ENCODE measurements around the gene NUDT17. TPM values are rescaled to one million over a fixed set of nuclear protein-coding genes. Genes with fewer than 3 reads are reported as not detected.
"Not testable (repeated sequence)": the region's sequence is repeated elsewhere in the genome, so short reads cannot be mapped to it uniquely, and the experiment has no call there.

NUDT17 gene
- total and polyA plus RNA-seq, 3 experiments from 2014 or later: 1.6 to 2.8 (median 2.2) TPM

DNA sequence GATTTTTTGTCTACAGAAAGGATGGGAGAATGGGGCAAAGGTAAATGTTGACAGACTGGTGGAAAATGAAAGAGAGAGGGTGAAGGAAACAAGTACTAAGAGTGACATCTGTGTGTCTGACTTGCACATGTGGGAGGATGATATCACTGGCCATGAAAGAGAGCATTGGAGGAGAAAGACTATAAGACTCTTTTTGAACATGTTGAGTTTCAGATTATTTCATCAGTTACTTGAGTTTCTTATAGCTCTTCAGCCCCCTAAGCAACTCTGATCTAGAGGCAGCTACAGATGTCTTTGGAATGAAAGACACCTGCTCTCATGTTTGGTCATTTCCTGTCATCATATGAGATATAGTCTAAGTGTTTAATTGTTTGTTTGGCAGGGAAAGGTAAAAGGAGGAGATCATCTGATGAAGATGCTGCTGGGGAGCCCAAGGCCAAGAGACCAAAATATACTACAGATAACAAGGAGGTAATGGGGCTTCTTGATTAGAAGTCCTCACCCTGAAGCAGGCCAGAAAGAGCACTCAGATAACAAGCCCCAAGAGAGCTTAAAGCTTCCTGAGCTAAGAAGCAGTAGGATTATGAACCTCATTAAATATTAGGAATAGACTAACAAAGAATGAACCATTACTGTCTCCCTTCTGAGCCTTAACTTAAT lies 16.9 kb upstream of the NUDT17 start:
- peak overlapping the region in 1 of 7 donors; percentile 56 for H3K4me3 Mint-ChIP-seq
- H3K4me1 Mint-ChIP-seq: peaks cover 29 to 40% (median 31%) of the 10 kb centered on the region in 3 donors
- no peak overlapping the region for H3K27ac ChIP-seq (ENCODE audit: low read depth, low read length)
- no peaks in the 10 kb centered on the region for H3K9me3 Mint-ChIP-seq
- peaks cover 19 to 81% (median 27%) of the 10 kb centered on the region in 3 donors for H3K36me3 Mint-ChIP-seq
- no peaks in the 10 kb centered on the region for H3K27me3 Mint-ChIP-seq
- H3K4me3 ChIP-seq (ENCODE audit: low read length): no peak overlapping the region
- no peaks in the 10 kb centered on the region for H3K27me3 ChIP-seq (ENCODE audit: insufficient read depth, low read length, poor library complexity, severe bottlenecking)
- H3K4me1 ChIP-seq (ENCODE audit: insufficient read depth, low read length): peaks cover 21% of the 10 kb centered on the region
- POLR2A ChIA-PET: interaction anchor here (0.5 to 0.8 kb wide), 2 partner anchors 17 to 42 kb away, joined by 3 to 4 read pairs; partner anchors contain the start of gene NUDT17
- H3K9me3 ChIP-seq (ENCODE audit: low read length): no peaks in the 10 kb centered on the region
- H3K36me3 ChIP-seq (ENCODE audit: insufficient read depth, low read length): peaks cover 64% of the 10 kb centered on the region
- DNase-seq: no peak
- CTCF ChIA-PET: interaction anchor here (0.7 to 1.7 kb wide), 3 partner anchors 17 to 30 kb away, joined by 3 to 11 read pairs (median 3); partner anchors contain the start of genes NUDT17 and PIAS3
- peak overlapping the region in 4 of 8 donors; percentile 16 to 78 (median 50) for H3K27ac Mint-ChIP-seq

DNA sequence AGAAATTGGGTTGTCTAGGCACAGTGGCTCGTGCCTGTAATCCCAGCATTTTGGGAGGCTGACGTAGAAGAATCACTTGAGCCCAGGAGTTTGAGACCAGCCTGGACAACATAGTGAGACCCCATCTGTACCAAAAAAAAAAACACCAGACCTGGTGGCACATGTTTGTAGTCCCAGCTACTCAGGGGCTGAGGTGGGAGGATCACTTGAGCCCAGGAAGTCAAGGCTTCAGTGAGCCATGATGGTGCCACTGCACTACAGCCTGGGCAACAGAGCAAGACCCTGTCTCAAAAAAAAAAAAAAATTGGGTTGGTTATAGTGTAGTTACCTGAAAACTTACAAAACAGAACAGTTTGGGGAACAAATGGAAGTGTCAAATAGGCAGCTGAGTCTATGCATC lies 14.6 kb upstream of the NUDT17 start:
- DNase-seq; H3K27me3 ChIP-seq (ENCODE audit: insufficient read depth, low read length, poor library complexity, severe bottlenecking); H3K27ac ChIP-seq (ENCODE audit: low read depth, low read length); POLR2A ChIA-PET; H3K9me3 Mint-ChIP-seq; H3K27me3 Mint-ChIP-seq; H3K4me1 ChIP-seq (ENCODE audit: insufficient read depth, low read length); H3K4me3 ChIP-seq (ENCODE audit: low read length); H3K9me3 ChIP-seq (ENCODE audit: low read length); H3K4me3 Mint-ChIP-seq: not testable (repeated sequence)
- peaks cover 71% of the 10 kb centered on the region for H3K36me3 ChIP-seq (ENCODE audit: insufficient read depth, low read length)
- CTCF ChIA-PET: interaction anchor here (0.7 to 3.5 kb wide), 2 partner anchors 15 to 185 kb away, joined by 3 to 21 read pairs; partner anchors contain the start of gene NUDT17
- Mint-ChIP-seq H3K27ac (peak overlapping the region in 2 of 8 donors; percentile 12 to 36), H3K36me3 (peaks cover 19 to 84% (median 27%) of the 10 kb centered on the region in 3 donors), H3K4me1 (peaks cover 12 to 23% (median 13%) of the 10 kb centered on the region in 3 donors)

DNA sequence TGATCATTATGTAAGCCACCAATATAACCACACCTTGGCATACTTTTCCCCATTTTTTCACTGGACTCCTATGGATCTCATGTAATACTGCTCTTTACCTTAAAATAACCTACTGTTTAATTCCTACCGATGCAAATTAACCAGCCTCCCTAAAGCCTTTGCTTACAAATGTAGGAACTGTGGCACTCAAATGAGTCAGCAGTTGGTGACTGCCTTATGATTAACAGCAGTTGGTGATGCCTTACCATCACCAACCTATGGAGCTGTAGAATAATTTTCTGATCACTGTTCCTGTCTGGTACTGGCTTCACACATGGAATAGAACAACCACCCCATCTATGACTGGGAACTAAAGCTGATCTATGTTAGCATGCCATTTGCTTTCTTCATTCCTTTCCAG lies 7.8 kb upstream of the NUDT17 start:
- H3K4me3 ChIP-seq (ENCODE audit: low read length): no peak overlapping the region
- H3K27ac ChIP-seq (ENCODE audit: low read depth, low read length): no peak overlapping the region
- DNase-seq: no peak
- ChIA-PET POLR2A (no interaction called here), CTCF (no interaction called here)
- H3K4me3 Mint-ChIP-seq: no peak overlapping the region
- peaks cover 0 to 88% (median 24%) of the 10 kb centered on the region in 3 donors for H3K36me3 Mint-ChIP-seq
- peaks cover 64% of the 10 kb centered on the region for H3K36me3 ChIP-seq (ENCODE audit: insufficient read depth, low read length)
- no peaks in the 10 kb centered on the region for H3K4me1 Mint-ChIP-seq
- no peaks in the 10 kb centered on the region for H3K27me3 Mint-ChIP-seq
- no peaks in the 10 kb centered on the region for H3K9me3 Mint-ChIP-seq
- H3K27ac Mint-ChIP-seq: no peak overlapping the region
- no peaks in the 10 kb centered on the region for H3K9me3 ChIP-seq (ENCODE audit: low read length)
- H3K4me1 ChIP-seq (ENCODE audit: insufficient read depth, low read length): no peaks in the 10 kb centered on the region
- H3K27me3 ChIP-seq (ENCODE audit: insufficient read depth, low read length, poor library complexity, severe bottlenecking): no peaks in the 10 kb centered on the region

DNA sequence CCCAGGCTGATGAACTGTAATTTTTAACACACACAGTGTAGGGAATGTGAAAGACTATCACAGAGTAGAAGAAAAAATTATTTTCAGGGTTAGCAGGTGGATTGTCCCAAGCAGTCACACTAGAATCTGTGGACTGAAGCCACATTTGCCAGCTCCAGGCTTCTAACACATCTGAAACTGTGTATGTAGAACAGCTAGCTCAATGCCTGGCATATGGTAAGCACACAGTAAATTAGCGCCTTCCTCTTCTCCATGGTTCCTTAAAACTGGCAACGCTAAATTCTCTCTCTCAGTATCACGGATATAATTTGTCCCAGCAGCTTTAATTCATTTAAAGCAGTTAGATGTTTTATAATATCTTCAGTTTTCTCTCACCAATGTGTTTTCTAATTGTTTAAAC lies 2.4 kb upstream of the NUDT17 start:
- no peak overlapping the region for H3K27ac Mint-ChIP-seq
- CTCF ChIA-PET: interaction anchor here (1.4 to 2.7 kb wide), 2 partner anchors 29 to 166 kb away, joined by 4 to 16 read pairs; no protein-coding TSS in a partner anchor

DNA sequence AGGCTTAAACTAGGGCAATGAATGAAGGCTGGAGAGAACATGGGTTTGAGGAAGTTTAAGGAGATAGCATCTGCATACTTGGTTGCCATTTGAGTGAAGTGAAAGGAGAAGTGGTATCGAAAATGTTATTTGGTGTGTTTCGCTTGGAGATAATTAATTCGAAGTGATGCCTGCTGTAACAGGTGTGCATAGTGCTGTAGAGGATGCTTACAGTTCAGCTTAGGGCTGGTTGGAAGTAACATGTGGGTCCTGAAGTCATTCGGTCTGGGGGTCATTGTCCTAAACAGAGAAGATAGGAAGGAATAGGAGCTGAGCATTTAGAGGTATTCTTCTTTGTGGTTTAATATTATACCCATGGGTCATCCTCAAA lies 301 bp upstream of the NUDT17 start:
- Mint-ChIP-seq H3K36me3 (peaks cover 0 to 44% (median 14%) of the 10 kb centered on the region in 3 donors), H3K27ac (no peak overlapping the region), H3K4me1 (peaks cover 5 to 7% (median 6%) of the 10 kb centered on the region in 3 donors), H3K27me3 (no peaks in the 10 kb centered on the region), H3K9me3 (no peaks in the 10 kb centered on the region), H3K4me3 (no peak overlapping the region)
- Histone ChIP-seq H3K9me3 (ENCODE audit: low read length) (no peaks in the 10 kb centered on the region), H3K27ac (ENCODE audit: low read depth, low read length) (no peak overlapping the region), H3K4me3 (ENCODE audit: low read length) (peak overlapping the region; percentile 75), H3K27me3 (ENCODE audit: insufficient read depth, low read length, poor library complexity, severe bottlenecking) (no peaks in the 10 kb centered on the region), H3K4me1 (ENCODE audit: insufficient read depth, low read length) (peaks cover 10% of the 10 kb centered on the region), H3K36me3 (ENCODE audit: insufficient read depth, low read length) (peaks cover 17% of the 10 kb centered on the region)
- no peak for DNase-seq
- ChIA-PET CTCF (interaction anchor here (0.5 to 7.1 kb wide), 51 partner anchors 9 to 201 kb away, joined by 3 to 160 read pairs (median 7); partner anchors contain the start of genes ANKRD34A, ANKRD35, ITGA10 and LIX1L), POLR2A (interaction anchor here (0.6 to 5.4 kb wide), 13 partner anchors 13 to 193 kb away, joined by 3 to 44 read pairs (median 4); partner anchors contain the start of genes PIAS3 and RBM8A)

More for the DNA sequence above, 2.4 kb upstream of the NUDT17 start:
- POLR2A ChIA-PET: no interaction called here
- peaks cover 0 to 45% (median 14%) of the 10 kb centered on the region in 3 donors for H3K36me3 Mint-ChIP-seq
- Histone ChIP-seq H3K36me3 (ENCODE audit: insufficient read depth, low read length) (peaks cover 27% of the 10 kb centered on the region), H3K9me3 (ENCODE audit: low read length) (no peaks in the 10 kb centered on the region), H3K4me3 (ENCODE audit: low read length) (no peak overlapping the region), H3K4me1 (ENCODE audit: insufficient read depth, low read length) (peaks cover 10% of the 10 kb centered on the region), H3K27me3 (ENCODE audit: insufficient read depth, low read length, poor library complexity, severe bottlenecking) (no peaks in the 10 kb centered on the region), H3K27ac (ENCODE audit: low read depth, low read length) (no peak overlapping the region)
- H3K27me3 Mint-ChIP-seq: no peaks in the 10 kb centered on the region
- H3K4me3 Mint-ChIP-seq: no peak overlapping the region
- H3K4me1 Mint-ChIP-seq: peaks cover 5 to 7% (median 6%) of the 10 kb centered on the region in 3 donors
- DNase-seq: no peak
- H3K9me3 Mint-ChIP-seq: no peaks in the 10 kb centered on the region

DNA sequence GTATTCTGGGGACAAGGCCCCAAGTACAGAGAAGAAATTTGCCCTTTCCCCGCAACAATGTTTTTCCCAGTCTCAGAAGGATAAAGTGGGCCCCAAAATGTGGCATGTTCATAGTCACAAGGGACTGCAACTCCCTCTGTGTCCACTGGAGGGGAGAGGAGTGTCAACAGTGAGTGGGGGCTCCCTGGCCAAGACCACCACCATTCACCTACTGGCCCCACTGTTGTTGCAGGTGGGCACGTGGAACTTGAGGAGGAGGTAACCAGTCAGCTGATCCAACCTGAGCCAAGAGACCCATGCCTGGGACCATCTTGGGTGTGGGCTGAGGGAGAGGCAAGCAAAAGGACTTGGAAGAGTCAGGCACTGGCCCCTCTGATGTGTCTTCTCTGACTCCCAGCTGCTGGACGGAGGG lies 777 bp downstream of the NUDT17 start:
- Mint-ChIP-seq H3K4me1 (peaks cover 5 to 7% (median 6%) of the 10 kb centered on the region in 3 donors), H3K27ac (peak overlapping the region in 7 of 8 donors; percentile 51 to 89 (median 83)), H3K27me3 (no peaks in the 10 kb centered on the region), H3K36me3 (peaks cover 5 to 45% (median 21%) of the 10 kb centered on the region in 3 donors), H3K9me3 (no peaks in the 10 kb centered on the region), H3K4me3 (no peak overlapping the region)
- Histone ChIP-seq H3K9me3 (ENCODE audit: low read length) (no peaks in the 10 kb centered on the region), H3K4me1 (ENCODE audit: insufficient read depth, low read length) (peaks cover 10% of the 10 kb centered on the region), H3K36me3 (ENCODE audit: insufficient read depth, low read length) (peaks cover 15% of the 10 kb centered on the region), H3K27ac (ENCODE audit: low read depth, low read length) (peak overlapping the region; percentile 68), H3K27me3 (ENCODE audit: insufficient read depth, low read length, poor library complexity, severe bottlenecking) (no peaks in the 10 kb centered on the region), H3K4me3 (ENCODE audit: low read length) (peak overlapping the region; percentile 75)
- DNase-seq: peak in 3 of 5 donors; percentile 20 to 52 (median 34)
- POLR2A ChIA-PET: interaction anchor here (1.0 to 5.4 kb wide), 3 partner anchors 12 to 192 kb away, joined by 5 to 44 read pairs (median 6); partner anchors contain the start of gene PIAS3
- CTCF ChIA-PET: interaction anchor here (0.8 to 7.1 kb wide), 36 partner anchors 12 to 200 kb away, joined by 3 to 160 read pairs (median 10); partner anchors contain the start of genes ANKRD34A, ANKRD35, ITGA10 and LIX1L

DNA sequence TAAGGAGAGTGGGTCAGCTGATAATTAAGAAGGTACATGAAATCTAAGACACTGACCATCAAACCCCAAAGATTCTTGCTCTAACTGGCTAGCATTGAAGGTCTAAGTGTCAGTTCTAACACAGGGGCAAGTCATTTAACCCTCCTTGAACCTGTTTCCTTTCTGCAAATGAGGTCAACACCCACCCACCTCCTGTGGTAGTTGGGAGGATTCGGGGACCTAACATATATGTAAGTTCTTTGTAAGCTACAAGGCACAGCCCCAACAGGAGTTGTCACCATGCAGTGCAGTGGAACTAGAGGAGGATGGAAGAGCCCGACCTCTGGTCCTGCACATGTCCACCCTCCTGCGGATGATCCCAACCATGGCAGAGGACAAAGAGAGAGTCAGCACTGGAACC lies 2.4 kb downstream of the NUDT17 start:
- Mint-ChIP-seq H3K9me3 (no peaks in the 10 kb centered on the region), H3K4me1 (peaks cover 5 to 7% (median 6%) of the 10 kb centered on the region in 3 donors), H3K36me3 (peaks cover 5 to 42% (median 12%) of the 10 kb centered on the region in 3 donors), H3K27ac (peak overlapping the region in 5 of 8 donors; percentile 17 to 92 (median 44)), H3K4me3 (peak overlapping the region in 1 of 7 donors; percentile 38), H3K27me3 (no peaks in the 10 kb centered on the region)
- CTCF ChIA-PET: interaction anchor here (1.2 to 7.1 kb wide), 8 partner anchors 11 to 165 kb away, joined by 4 to 160 read pairs (median 24); partner anchors contain the start of genes LIX1L, PIAS3 and RBM8A
- Histone ChIP-seq H3K9me3 (ENCODE audit: low read length) (no peaks in the 10 kb centered on the region), H3K36me3 (ENCODE audit: insufficient read depth, low read length) (peaks cover 6% of the 10 kb centered on the region), H3K4me1 (ENCODE audit: insufficient read depth, low read length) (peaks cover 10% of the 10 kb centered on the region), H3K27me3 (ENCODE audit: insufficient read depth, low read length, poor library complexity, severe bottlenecking) (no peaks in the 10 kb centered on the region), H3K4me3 (ENCODE audit: low read length) (no peak overlapping the region), H3K27ac (ENCODE audit: low read depth, low read length) (no peak overlapping the region)
- DNase-seq: no peak
- POLR2A ChIA-PET: interaction anchor here (0.5 to 5.4 kb wide), 2 partner anchors 11 to 13 kb away, joined by 3 to 44 read pairs; partner anchors contain the start of gene PIAS3
